Right lobe of liver (tissue), 6 donors: ENCODE results near the gene DCAF11. TPM values are rescaled to one million over a fixed set of nuclear protein-coding genes. Genes with fewer than 3 reads are reported as not detected.
A peak's percentile ranks its signal among the peaks of the same experiment; 100 is the strongest.

Experiments
- ATAC-seq, 4 donors: fragments of 200-7000 bp; cut with Tn5 transposase; one replicate each; pipeline ENCODE4 v1.9.1; 2020; ENCODE audit warnings: mild to moderate bottlenecking in 4 of 4, moderate library complexity in 4 of 4
- DNase-seq, 3 donors: peaks; one replicate each; pipeline ENCODE4 v3.0.0-alpha.2; 2020
- H3K27ac ChIP-seq, 3 donors: fragments of 200-600 bp; one replicate each; pipeline ENCODE4 v1.8.0; 2022
- H3K27me3 ChIP-seq, 2 donors: fragments of 200-600 bp; one replicate each; pipeline ENCODE4 v1.8.0; 2022
- H3K36me3 ChIP-seq, 4 donors: fragments of 200-600 bp; sonication (generic) in 1 of 4; one replicate each; pipeline versions ENCODE4 v1.5.1 to v1.8.0; 2017 to 2022; ENCODE audit warnings: control low read depth in 1 of 4
- H3K4me1 ChIP-seq, 4 donors: fragments of 200-600 bp; sonication (generic) in 1 of 4; one replicate each; pipeline versions ENCODE4 v1.5.1 to v1.8.0; 2017 to 2022; ENCODE audit warnings: control low read depth in 1 of 4
- H3K4me3 ChIP-seq, 3 donors: fragments of 200-600 bp; one replicate each; pipeline ENCODE4 v1.8.0; 2022
- H3K9me3 ChIP-seq, 4 donors: fragments of 200-600 bp; sonication (generic) in 1 of 4; one replicate each; pipeline versions ENCODE4 v1.5.1 to v1.8.0; 2017 to 2022; ENCODE audit warnings: control low read depth in 1 of 4
- CTCF ChIP-seq, 4 donors: fragments of 200-600 bp in 3 of 4; fragments of 450-650 bp in 1 of 4; IDR thresholded peaks; one replicate each; pipeline versions ENCODE4 v1.5.1 to v1.8.0; 2016 to 2022; ENCODE audit warnings: antibody characterized with exemption in 4 of 4, mild to moderate bottlenecking in 2 of 4
- POLR2A ChIP-seq: fragments of 450-650 bp; IDR thresholded peaks from one replicate; pipeline ENCODE4 v1.6.1; 2017; ENCODE audit warnings: antibody characterized with exemption, mild to moderate bottlenecking
- WGBS: methylation state at CpG from one replicate; pipeline ENCODE4 v1.1.6; 2018; ENCODE audit warnings: low coverage, low lambda C conversion rate; ENCODE audit not compliant: insufficient coverage; ENCODE audit errors: missing lambda C conversion rate; 5-methylcytosine and 5-hydroxymethylcytosine counted together
- intact Hi-C, 2 donors: fragments of 100-400 bp; cut with DNase I; formaldehyde crosslinking; loops; one replicate each; pipeline versions ENCODE4 v1.11.2 to v1.14.1; 2022
- total RNA-seq, 6 experiments: library from RNA; depleted of rRNA in 2 of 6; stranded (reverse); fragments of >200 nt in 2 of 6; fragmentation: NEBNext Ultra II Directional in 3 of 6; extraction: Animal tissue kit (Norgen Biotek cat#: 25700) in 3 of 6; gene quantifications; one replicate each; pipeline versions ENCODE4 v1.1.0 to v1.2.4, GENCODE V29; 2016 to 2023
- donor health status: DM: no; HTN: yes; CAD: no.
- donor health status: DM: no; HTN: no; CAD: no.
- donor health status: DM: no; HTN: no; CAD: no.
- donor health status: DM: no; HTN: yes; CAD: no.
- donor health status: DM: no; HTN: yes; CAD: no.

The DCAF11 gene
- total RNA-seq, 6 experiments from 2014 or later: 65.9 to 180 (median 103) TPM

GRCh38 chr14:24088095-24088494 is 26.5 kb upstream of the DCAF11 start:
- H3K9me3 ChIP-seq: no peaks in the 10 kb centered on the region
- H3K27ac ChIP-seq: no peak overlapping the region
- peaks cover 0 to 18% (median 4%) of the 10 kb centered on the region in 4 donors for H3K4me1 ChIP-seq
- no peak overlapping the region for H3K4me3 ChIP-seq
- ATAC-seq: no peak
- TF ChIP-seq CTCF (IDR thresholded peaks at IDR 0.05) (no peak), POLR2A (no peak)
- no peaks in the 10 kb centered on the region for H3K36me3 ChIP-seq
- DNase-seq: no peak
- 29% methylated on average over 1 of the region's 2 CpGs for WGBS
- H3K27me3 ChIP-seq: no peaks in the 10 kb centered on the region
- intact Hi-C loops: no loop called here

GRCh38 chr14:24089890-24090289 is 24.7 kb upstream of the DCAF11 start:
- no peak overlapping the region for H3K27ac ChIP-seq
- ATAC-seq (no peak), DNase-seq (no peak)
- TF ChIP-seq POLR2A (no peak), CTCF (IDR thresholded peaks at IDR 0.05) (no peak)
- H3K4me1 ChIP-seq: peaks cover 0 to 22% (median 7%) of the 10 kb centered on the region in 4 donors
- no peaks in the 10 kb centered on the region for H3K9me3 ChIP-seq
- H3K27me3 ChIP-seq: no peaks in the 10 kb centered on the region
- WGBS: 70% methylated on average over 5 of the region's 6 CpGs
- no peak overlapping the region for H3K4me3 ChIP-seq
- intact Hi-C loops: loop anchor here (5.0 to 10.0 kb wide), 2 partner anchors 33 to 65 kb away; no protein-coding TSS in a partner anchor
- H3K36me3 ChIP-seq: no peaks in the 10 kb centered on the region

- no peak for DNase-seq
- Histone ChIP-seq H3K27ac (no peak overlapping the region), H3K9me3 (no peaks in the 10 kb centered on the region), H3K4me1 (peaks cover 0 to 37% (median 16%) of the 10 kb centered on the region in 4 donors), H3K36me3 (peaks cover 0 to 10% (median 0%) of the 10 kb centered on the region in 4 donors), H3K4me3 (no peak overlapping the region), H3K27me3 (no peaks in the 10 kb centered on the region)
- intact Hi-C loops: loop anchor here (5.0 to 10.0 kb wide), 2 partner anchors 35 to 63 kb away; no protein-coding TSS in a partner anchor
- TF ChIP-seq POLR2A (no peak), CTCF (IDR thresholded peaks at IDR 0.05) (no peak)
- no peak for ATAC-seq
Measured at GRCh38 chr14:24092110-24092504, 22.5 kb upstream of the DCAF11 start.

GRCh38 chr14:24092505-24093206 is 21.9 kb upstream of the DCAF11 start:
- H3K36me3 ChIP-seq: peaks cover 0 to 12% (median 0%) of the 10 kb centered on the region in 4 donors
- H3K4me1 ChIP-seq: peaks cover 0 to 43% (median 18%) of the 10 kb centered on the region in 4 donors
- WGBS: 70% methylated on average over 4 of the region's 4 CpGs
- ATAC-seq: no peak
- H3K27ac ChIP-seq: peak overlapping the region in 2 of 3 donors; percentile 94 to 97
- H3K4me3 ChIP-seq: no peak overlapping the region
- no peaks in the 10 kb centered on the region for H3K9me3 ChIP-seq
- H3K27me3 ChIP-seq: no peaks in the 10 kb centered on the region
- intact Hi-C loops: loop anchor here (5.0 to 10.0 kb wide), 2 partner anchors 35 to 62 kb away; no protein-coding TSS in a partner anchor
- DNase-seq: no peak
- TF ChIP-seq POLR2A: no peak
- no peak for TF ChIP-seq CTCF (IDR thresholded peaks at IDR 0.05)
